AG04449 (cell line): ENCODE data around the gene TMEM267.

ENCODE experiments used
- CTCF ChIA-PET: fragments of 350-600 bp; formaldehyde crosslinking; extraction: SDS; loops from one replicate; lab custom pipeline; 2021; ENCODE audit warnings: antibody characterized with exemption; lab: Yijun Ruan, JAX
- POLR2A ChIA-PET: fragments of 400-600, 350-600 bp; formaldehyde crosslinking; extraction: SDS; loops from one replicate; lab custom pipeline; 2020; ENCODE audit warnings: antibody characterized with exemption, inconsistent platforms; lab: Yijun Ruan, JAX
- DNase-seq: peaks from one replicate; pipeline ENCODE4 v3.0.0-alpha.2; 2010; ENCODE audit warnings: low read depth, low spot score
- H3K4me3 ChIP-seq: 2 replicates; pipeline ENCODE4 v1.5.1; 2011; ENCODE audit warnings: low read depth, mild to moderate bottlenecking, control low read depth, low read length
- CTCF ChIP-seq: IDR thresholded peaks from one replicate; pipeline ENCODE4 v1.5.1; 2011; ENCODE audit warnings: mild to moderate bottlenecking, moderate library complexity, low read length, control low read depth, inconsistent platforms; ENCODE audit not compliant: insufficient read depth; ENCODE audit errors: missing control alignments

TMEM267 gene

DNA sequence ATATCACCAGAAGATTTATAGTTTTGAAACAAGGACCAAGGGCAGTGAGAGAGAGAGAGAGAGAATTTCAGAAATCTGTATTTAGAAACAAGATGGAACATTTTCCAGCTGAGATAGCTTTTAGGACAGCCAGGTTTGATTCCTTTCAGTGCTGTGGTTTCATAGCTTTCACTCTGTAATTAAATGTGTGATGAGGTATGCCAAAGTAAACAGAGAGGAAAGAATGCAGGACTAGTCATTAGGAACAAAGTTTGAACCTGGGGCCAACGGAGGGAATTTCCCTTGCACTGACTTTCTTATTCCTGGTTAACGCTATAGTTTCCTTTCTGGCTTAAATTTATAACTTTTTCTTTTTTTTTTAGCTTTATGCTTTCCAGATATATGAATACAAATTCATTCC, 61.5 kb downstream of the TMEM267 start:
- no peak for DNase-seq
- ChIA-PET CTCF (interaction anchor here (0.9 kb wide), 1 partner anchor 32 kb away, joined by 3 read pairs; no protein-coding TSS in a partner anchor), POLR2A (no interaction called here)
- no peak overlapping the region for H3K4me3 ChIP-seq
- TF ChIP-seq CTCF, result no peak

DNA sequence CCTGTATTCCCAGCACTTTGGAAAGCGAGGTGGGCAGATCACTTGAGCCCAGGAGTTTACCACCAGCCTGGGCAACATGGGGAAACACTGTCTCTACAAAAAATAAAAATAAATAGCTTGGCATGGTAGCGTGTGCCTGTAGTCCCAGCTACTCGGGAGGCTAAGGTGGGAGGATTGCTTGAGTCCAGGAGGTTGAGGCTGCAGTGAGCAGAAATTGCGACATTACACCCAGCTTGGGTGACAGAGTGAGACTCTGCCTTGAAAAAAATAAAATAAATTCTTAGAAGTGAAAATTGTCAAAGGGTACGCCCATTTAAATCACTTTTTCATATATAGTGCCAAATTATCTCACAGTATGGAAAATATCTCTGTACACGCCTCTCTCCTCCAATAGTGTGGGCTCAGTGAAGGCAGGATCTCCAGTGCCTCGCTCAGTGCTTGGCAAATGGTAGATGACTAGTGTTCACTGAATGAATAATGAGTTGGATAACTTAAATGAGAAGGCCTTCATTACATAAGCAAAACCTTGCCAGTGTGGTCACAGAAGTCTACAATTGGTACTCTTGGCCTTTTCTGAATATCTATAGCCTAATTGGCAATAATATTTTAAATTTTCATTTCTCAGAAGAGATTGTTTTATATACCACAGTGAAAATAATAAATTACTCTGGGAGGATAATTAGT, 62.1 kb downstream of the TMEM267 start:
- no peak for TF ChIP-seq CTCF
- H3K4me3 ChIP-seq, result no peak overlapping the region
- ChIA-PET POLR2A (no interaction called here), CTCF (interaction anchor here (0.9 to 1.1 kb wide), 2 partner anchors 32 to 62 kb away, joined by 3 read pairs; partner anchors contain the start of gene TMEM267)
- no peak for DNase-seq

- ChIA-PET CTCF (interaction anchor here (1.1 kb wide), 1 partner anchor 64 kb away, joined by 3 read pairs; the partner anchor contains the start of gene TMEM267), POLR2A (no interaction called here)
- DNase-seq, result no peak
- TF ChIP-seq CTCF, result no peak
- H3K4me3 ChIP-seq, result no peak overlapping the region
These were observed 63.4 kb downstream of the TMEM267 start for GRCh38 chr5:43420241-43420640.

GRCh38 chr5:43418561-43418960, 65.1 kb downstream of the TMEM267 start:
- POLR2A ChIA-PET, result no interaction called here
- DNase-seq, result no peak
- CTCF ChIA-PET, result no interaction called here
- no peak overlapping the region for H3K4me3 ChIP-seq
- no peak for TF ChIP-seq CTCF

DNA sequence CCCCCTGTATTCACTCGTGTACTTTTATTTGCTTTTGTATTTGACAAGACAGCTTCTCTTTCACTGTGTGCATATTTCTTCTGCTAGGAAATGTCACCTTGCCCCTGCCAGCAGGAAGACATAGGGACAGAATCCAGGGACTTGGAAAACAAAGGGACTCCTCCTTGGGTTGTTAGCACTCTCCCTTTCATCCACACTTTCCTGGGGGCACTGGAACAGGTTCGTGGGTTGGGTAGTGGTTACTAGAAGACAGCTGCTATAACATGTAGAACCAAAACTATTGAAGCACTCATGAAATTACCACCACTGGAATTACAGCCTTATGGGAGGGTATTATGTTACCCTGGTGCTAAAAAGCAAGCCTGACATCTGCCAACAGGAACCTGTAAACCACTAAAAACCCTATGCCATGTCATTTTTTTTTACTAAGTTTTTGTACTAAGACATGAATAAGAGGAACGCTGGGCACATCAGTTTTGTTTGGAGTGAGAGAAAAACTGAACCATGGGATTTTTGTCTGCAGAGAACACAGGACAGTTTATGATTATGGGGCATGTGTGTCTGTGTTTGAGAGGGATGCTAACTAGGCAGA, 66.8 kb downstream of the TMEM267 start:
- ChIA-PET POLR2A (no interaction called here), CTCF (no interaction called here)
- H3K4me3 ChIP-seq, result no peak overlapping the region
- DNase-seq, result no peak
- TF ChIP-seq CTCF, result no peak

GRCh38 chr5:43415935-43416802, 67.5 kb downstream of the TMEM267 start:
- H3K4me3 ChIP-seq, result no peak overlapping the region
- CTCF ChIA-PET, result no interaction called here
- TF ChIP-seq CTCF, result no peak
- POLR2A ChIA-PET, result no interaction called here
- DNase-seq, result no peak
